GM12874 (cell line): Measurements from ENCODE around the gene MVB12B.

Experiments used
- CTCF ChIP-seq: IDR thresholded peaks from 2 replicates; pipeline ENCODE4 v1.5.1; 2011; ENCODE audit warnings: low read depth, mild to moderate bottlenecking, control low read depth, low read length, moderate library complexity; ENCODE audit not compliant: insufficient read depth

Gene MVB12B

DNA sequence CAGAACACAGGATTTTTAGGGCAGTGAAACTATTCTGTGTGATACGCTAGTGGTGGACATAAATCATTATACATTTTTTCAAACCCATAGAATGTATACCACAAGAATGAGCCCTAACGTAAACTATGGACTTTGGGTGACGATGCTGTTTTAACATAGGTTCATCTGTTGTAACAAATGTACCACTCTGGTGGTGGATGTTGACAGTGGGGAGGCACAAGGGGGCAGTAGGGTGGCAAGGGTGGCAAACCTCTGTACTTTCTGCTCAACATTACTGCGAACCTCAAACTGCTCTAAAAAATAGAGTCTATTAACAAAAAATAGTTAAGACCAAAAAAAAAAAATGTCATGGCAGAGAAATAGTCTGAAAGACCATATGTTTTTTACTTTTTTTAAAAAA lies 9.1 kb upstream of the MVB12B start:
- TF ChIP-seq CTCF = no peak

DNA sequence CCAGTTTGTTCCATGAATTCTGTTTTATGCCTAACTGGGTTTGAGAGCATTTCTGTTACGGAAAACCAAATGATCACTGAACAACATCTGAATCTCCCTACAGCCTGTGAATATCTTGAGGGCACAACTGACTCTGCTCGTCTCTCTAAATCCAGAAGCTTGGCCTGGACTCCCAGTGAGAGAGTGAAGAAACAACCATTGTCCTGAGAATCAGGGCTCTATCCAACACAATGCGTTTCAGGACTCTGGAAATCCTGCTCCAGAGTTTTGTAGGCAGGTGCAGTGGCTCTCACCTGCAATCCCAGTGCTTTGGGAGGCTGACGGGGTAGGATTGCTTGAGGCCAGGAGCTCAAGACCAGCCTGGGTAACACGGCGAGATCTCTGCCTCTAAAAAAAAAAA lies 7.8 kb upstream of the MVB12B start:
- TF ChIP-seq CTCF = no peak

- TF ChIP-seq CTCF = no peak
These were observed 7.0 kb upstream of the MVB12B start for GRCh38 chr9:126319671-126320070.

DNA sequence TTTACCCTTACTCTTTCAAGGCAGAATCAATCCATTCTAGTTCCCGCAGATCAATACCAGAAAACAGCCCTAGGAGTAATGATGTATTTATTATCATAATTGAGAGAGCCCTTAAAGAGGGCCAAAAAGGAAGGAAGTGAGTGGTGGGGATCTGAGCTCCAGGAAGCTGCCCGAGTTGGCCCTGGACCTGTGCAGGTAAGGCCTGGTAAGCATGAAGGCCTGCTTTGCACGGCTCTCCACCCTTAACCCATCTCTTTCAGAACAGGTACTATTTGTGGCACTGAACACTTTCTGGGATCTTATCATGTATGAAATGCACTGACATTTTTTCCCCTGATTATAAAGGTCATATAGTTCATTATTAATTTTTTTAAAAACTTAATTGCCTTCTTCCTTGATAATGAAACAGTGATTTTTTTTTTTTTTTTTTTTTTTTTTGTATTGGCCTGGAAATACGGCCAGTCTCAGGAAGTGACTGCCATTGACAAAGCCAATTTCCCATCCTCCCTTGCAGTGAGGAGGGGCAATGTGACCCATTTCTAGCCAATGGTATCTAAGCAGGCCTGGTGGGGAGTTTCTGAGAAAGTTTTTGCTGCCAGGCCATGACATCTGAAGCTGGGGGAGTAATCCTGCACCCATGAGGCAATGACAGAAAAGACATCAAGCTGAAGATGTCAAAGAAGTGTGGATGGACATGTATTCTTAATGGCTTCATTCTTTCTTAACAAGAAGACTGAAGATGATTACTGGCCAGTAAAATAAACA lies 6.3 kb upstream of the MVB12B start:
- no peak for TF ChIP-seq CTCF

DNA sequence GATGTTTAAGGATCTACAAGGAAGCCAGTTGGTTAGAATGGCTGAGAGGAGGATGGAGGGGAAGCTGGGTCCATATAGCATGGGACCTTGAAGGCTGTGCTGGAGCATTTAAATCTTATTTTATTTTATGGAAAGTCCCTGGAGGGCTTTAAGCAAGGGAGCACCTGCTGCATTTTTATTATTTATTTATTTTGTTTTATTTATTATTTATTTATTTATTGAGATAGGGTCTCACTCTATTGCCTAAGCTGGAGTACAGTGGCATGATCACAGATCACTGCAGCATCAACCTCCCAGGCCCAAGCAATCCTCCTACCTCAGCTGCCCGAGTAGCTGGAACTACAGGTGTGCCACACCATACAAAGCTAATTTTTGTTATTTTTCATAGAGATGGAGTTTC lies 4.9 kb upstream of the MVB12B start:
- TF ChIP-seq CTCF = no peak

- TF ChIP-seq CTCF = no peak
These were observed 808 bp upstream of the MVB12B start for GRCh38 chr9:126325821-126326220.

DNA sequence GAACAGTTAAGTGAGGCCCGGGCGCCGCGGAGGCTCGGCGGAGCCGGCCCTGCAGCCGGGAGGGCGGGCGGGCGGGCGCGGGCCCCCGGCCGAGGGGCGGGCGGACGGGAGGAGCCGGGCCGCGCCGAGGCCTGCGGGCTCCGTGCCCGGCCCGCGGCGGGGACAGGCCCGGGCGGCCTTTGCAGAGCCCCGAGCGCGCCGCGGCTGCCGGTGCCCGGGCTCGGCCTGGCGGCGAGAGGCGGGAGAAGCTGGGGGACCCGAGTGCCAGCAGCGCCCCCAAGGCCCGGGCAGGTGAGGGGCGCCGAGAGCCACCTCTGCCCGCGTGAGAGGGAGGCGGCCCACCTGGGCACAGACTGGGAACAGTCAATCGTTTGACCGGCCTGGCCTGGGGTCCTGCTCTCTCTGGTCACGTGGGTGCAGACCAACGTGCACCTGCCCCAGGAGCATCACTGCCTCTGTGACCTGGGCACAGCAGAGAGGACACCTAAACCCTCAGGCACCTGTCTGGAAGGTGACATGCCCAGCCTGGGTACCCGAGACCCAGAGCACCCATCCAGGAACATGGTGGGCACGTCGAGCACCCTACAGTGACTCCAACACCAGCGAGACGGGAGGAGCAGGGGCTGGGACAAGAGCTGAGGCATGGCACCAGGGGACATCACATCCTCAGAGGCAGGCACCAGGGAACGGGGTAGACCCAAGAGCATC lies 531 bp downstream of the MVB12B start:
- TF ChIP-seq CTCF = no peak
